ENCODE measurements around the gene TCF12.
A peak's percentile ranks its signal among the peaks of the same experiment; 100 is the strongest.
"Not testable (repeated sequence)": the region's sequence is repeated elsewhere in the genome, so short reads cannot be mapped to it uniquely, and the experiment has no call there.

Gene TCF12

DNA sequence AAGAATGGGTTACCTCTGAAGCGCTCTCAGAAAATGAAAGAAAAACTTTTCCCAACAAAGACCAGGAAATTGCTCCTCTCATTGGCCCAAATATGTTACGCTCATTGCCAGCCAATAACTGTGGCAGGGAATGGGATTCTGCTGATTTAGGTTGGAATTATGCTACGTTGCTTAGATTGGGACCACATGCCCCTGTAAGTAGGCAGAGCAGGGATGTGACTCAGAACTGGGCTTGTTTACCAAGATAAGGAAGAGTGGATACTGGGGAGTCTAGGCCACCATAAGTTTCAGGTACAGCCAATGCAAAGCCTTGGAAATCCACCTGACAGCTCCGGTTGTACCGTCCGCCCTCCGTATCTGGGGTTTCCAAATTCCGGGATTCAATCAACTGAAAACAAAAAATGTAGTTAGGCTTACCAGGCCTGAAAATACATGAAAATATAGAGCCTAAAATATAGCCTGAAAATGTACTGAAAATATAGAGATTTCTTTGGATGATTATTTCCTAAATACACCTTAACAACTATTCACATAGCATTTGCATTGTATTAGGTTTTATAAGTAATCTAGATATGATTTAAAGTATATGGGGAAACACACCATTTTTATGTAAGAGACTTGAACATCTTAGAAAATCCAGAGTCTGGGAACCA lies 1.5 kb upstream of the TCF12 start:
- no peak for DNase-seq (ENCODE audit: low read depth)

GRCh38 chr15:56917652-56918045 lies 795 bp upstream of the TCF12 start:
- DNase-seq (ENCODE audit: low read depth) = no peak

GRCh38 chr15:56919031-56919608 lies 676 bp downstream of the TCF12 start:
- peak; percentile 60 for DNase-seq (ENCODE audit: low read depth)

- no peak for DNase-seq (ENCODE audit: low read depth)
Measured at GRCh38 chr15:56919609-56920366, 1.3 kb downstream of the TCF12 start.

DNA sequence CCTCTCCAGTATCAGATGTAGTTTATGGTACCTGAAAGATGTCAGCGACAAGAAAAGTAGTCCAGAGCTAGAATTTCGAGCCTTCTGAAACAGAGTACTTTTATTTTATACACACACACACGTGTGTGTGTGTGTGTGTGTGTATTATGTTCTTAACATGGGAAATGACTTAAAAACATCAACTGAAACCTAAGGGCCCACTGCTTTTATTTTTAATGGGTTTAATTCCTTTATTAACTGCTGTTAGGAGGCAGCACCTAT lies 1.9 kb downstream of the TCF12 start:
- no peak for DNase-seq (ENCODE audit: low read depth)

DNA sequence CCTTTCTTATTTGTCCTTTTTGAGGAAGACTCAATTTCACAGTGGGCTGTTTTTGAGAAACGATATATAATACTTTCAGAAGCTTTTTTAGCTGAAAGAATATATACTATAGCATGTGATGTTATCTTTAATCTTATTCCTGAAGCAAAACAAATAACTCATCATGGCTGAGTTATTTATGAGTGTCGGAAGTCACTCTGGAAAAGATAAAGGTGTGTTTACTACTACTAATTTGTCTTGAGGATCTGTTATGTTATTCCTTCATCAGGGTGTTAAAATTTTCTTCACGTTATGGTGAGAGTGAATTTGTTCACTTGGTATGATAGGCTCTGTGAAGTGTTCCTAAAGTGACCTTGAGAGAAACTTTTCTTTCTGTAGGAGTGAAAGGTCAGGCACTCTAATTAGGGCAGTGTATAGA lies 4.7 kb downstream of the TCF12 start:
- DNase-seq (ENCODE audit: low read depth) = no peak

DNA sequence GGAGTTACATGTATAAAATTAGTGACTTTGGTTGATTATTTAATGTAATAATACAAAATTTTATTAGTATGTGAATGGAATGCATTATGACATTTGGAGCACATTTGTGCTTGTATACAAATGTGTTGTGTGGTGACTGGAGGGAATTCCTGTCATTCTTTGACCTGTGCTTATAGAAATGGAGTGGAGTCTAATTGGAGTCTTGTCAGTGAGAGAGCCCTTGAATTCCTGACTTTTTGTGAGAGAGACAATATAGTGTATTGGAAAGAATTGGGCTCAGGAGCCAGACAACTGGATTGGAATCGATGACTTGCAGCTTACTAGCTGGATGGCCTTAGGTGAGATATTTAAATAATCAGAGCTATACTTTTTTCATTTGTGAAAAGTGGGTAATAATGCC lies 9.4 kb downstream of the TCF12 start:
- DNase-seq (ENCODE audit: low read depth) = no peak

DNA sequence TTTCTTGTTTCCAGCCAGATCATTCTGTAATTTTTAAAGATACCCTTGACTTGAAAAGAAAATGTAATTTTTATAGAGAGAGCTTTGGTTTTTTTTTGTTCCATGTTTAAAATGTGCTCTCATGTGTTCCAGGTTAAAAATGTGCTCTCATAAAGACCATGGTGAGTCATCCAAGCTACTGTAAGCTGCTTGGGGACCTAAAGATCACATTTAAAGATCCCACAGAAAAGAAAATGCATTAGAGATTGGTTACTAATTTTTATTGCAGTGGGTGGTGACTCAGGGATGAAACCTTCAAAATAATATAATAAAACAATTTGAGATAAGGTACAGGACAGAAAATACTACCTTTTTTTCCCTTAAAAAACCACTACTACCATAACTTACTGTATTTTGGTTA lies 11.0 kb downstream of the TCF12 start:
- DNase-seq (ENCODE audit: low read depth) = no peak

GRCh38 chr15:56929933-56930332 lies 11.5 kb downstream of the TCF12 start:
- DNase-seq (ENCODE audit: low read depth) = no peak

DNA sequence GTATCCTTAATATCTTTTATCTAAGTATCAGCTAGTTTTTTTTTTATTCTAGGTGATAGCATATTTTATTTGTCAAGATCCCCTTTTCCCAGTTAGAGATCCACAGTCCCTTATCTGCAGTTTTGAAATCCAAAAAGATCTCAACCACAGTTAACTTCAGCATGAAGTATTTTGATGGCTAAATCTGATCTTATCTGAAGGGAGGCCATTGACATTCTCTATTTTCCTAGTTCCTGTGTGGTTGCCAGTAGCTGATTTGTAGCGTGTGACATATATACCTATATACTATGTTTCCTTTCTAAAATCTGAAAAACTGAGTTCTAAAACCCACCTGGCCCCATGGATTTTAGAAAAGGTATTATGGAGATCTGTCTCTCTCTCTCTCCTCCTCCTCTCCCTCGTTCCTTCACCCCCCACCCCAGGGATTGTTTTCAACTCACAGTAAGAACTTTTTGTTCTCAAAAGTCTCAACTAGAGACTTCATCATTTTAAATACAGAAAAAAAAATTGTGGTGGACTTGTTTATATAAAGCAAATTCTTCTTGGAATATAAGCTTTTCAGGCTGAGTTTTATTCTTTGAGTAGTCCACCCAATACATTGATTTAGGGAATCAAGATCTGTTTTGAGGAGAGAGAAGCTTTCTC lies 12.3 kb downstream of the TCF12 start:
- no peak for DNase-seq (ENCODE audit: low read depth)

GRCh38 chr15:56931639-56932508 lies 13.4 kb downstream of the TCF12 start:
- no peak for DNase-seq (ENCODE audit: low read depth)

- not testable (repeated sequence) for DNase-seq (ENCODE audit: low read depth)
Measured at GRCh38 chr15:56932509-56932868, 14.0 kb downstream of the TCF12 start.

GRCh38 chr15:56933410-56933809 lies 15.0 kb downstream of the TCF12 start:
- no peak for DNase-seq (ENCODE audit: low read depth)

- no peak for DNase-seq (ENCODE audit: low read depth)
Measured at GRCh38 chr15:56933811-56934210, 15.4 kb downstream of the TCF12 start.

- DNase-seq (ENCODE audit: low read depth) = no peak
Measured at GRCh38 chr15:56934269-56934668, 15.8 kb downstream of the TCF12 start.

DNA sequence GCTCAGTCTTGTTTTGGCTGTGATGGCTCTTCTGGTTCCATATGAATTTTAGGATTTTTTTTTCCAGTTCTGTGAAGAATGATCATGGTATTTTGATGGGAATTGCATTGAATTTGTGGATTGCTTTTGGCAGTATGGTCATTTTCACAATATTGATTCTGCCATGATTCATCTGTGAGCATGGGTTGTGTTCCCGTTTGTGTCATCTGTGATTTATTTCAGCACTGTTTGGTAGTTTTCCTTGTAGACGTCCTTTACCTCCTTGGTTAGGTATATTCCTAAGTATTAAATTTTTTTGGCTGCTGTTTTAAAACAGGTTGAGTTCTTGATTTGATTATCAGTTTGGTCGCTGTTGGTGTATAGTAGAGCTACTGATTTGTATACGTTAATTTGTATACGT lies 18.5 kb downstream of the TCF12 start:
- DNase-seq (ENCODE audit: low read depth) = no peak

- DNase-seq (ENCODE audit: low read depth) = no peak
Measured at GRCh38 chr15:56939257-56939656, 20.8 kb downstream of the TCF12 start.

DNA sequence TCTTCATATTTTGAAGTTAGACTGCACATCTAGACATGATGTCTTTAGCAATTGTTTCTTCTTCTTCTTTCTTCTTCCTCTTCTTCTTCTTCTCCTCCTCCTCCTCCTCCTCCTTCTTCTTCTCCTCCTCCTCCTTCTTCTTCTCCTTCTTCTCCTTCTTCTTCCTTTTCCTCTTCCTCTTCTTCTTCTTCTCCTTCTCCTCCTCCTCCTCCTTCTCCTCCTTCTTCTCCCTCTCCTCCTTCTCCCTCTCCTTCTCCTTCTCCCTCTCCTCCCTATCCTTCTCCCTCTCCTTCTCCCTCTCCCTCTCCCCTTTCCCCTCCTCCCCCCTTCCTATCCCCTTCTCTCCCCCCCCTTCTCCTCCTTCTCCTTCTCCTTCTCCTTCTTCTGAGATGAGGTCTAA lies 21.9 kb downstream of the TCF12 start:
- no peak for DNase-seq (ENCODE audit: low read depth)

GRCh38 chr15:56942118-56942517 lies 23.7 kb downstream of the TCF12 start:
- DNase-seq (ENCODE audit: low read depth) = no peak

DNA sequence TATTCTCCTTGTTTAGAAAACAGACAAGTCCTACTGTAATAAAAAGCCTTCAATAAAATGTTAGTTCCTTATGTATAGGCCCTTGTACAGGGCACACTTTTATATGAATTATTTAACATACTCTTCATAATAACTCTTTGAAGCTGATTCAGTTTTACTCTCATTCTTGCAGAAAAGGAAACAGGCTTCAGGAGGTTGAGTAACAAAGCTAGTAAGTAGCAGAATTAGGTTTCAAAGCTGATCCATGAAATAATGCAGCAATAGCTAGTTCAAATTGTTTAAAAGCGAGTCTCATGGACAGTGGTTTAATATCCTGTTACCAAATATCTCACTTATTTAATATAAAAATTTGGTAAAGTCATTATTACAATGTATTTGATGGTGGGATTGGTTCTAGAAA lies 25.0 kb downstream of the TCF12 start:
- peak; percentile 66 for DNase-seq (ENCODE audit: low read depth)

DNA sequence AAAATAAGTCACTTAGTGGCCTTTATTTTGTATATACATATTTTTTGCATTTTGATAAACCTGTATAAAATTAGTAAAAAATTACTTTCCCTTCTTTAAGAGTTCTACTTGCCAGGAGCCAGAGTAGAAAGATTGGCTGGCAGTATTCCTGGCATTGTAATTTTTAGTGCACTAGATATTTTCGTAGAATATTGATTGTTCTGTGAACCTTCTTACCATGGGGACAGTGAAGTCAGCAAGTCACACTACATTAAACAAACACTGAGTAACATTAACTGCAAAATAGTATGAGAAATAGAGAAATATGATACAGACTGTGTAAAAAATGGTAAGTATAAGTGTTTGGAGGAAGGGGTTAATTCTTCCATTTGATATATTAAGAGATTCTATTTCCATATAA lies 26.0 kb downstream of the TCF12 start:
- no peak for DNase-seq (ENCODE audit: low read depth)

- no peak for DNase-seq (ENCODE audit: low read depth)
Measured at GRCh38 chr15:56946150-56946549, 27.7 kb downstream of the TCF12 start.

Measured in fibroblast of gingiva (primary cell).